ENCODE results near the gene SORL1.
A peak's percentile ranks its signal among the peaks of the same experiment; 100 is the strongest.

SORL1 gene

GRCh38 chr11:121672630-121673487 is 220.7 kb downstream of the SORL1 start:
- no peaks in the 10 kb centered on the region for H3K9me3 ChIP-seq
- peaks cover 0 to 32% (median 21%) of the 10 kb centered on the region in 4 donors for H3K4me1 ChIP-seq
- H3K27ac ChIP-seq: peak overlapping the region; percentile 72 to 75
- H3K27me3 ChIP-seq: no peaks in the 10 kb centered on the region
- intact Hi-C loops (cut with DNase I; ENCODE audit: low total_unique reads): loop anchor here (5.0 kb wide), 1 partner anchor 534 kb away; no protein-coding TSS in a partner anchor
- H3K36me3 ChIP-seq: no peaks in the 10 kb centered on the region
- TF ChIP-seq, protein P1, sequence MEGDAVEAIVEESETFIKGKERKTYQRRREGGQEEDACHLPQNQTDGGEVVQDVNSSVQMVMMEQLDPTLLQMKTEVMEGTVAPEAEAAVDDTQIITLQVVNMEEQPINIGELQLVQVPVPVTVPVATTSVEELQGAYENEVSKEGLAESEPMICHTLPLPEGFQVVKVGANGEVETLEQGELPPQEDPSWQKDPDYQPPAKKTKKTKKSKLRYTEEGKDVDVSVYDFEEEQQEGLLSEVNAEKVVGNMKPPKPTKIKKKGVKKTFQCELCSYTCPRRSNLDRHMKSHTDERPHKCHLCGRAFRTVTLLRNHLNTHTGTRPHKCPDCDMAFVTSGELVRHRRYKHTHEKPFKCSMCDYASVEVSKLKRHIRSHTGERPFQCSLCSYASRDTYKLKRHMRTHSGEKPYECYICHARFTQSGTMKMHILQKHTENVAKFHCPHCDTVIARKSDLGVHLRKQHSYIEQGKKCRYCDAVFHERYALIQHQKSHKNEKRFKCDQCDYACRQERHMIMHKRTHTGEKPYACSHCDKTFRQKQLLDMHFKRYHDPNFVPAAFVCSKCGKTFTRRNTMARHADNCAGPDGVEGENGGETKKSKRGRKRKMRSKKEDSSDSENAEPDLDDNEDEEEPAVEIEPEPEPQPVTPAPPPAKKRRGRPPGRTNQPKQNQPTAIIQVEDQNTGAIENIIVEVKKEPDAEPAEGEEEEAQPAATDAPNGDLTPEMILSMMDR (IDR thresholded peaks at IDR 0.05): no peak
- DNase-seq: peak; percentile 49 to 88
- H3K4me3 ChIP-seq: peak overlapping the region in 1 of 2 donors; percentile 10

- H3K9me3 ChIP-seq: no peaks in the 10 kb centered on the region
- H3K27me3 ChIP-seq: no peaks in the 10 kb centered on the region
- H3K4me3 ChIP-seq: no peak overlapping the region
- no peak overlapping the region for H3K27ac ChIP-seq
- H3K36me3 ChIP-seq: no peaks in the 10 kb centered on the region
- TF ChIP-seq, protein P1 (IDR thresholded peaks at IDR 0.05): no peak
- DNase-seq: no peak
- peaks cover 0 to 10% (median 4%) of the 10 kb centered on the region in 4 donors for H3K4me1 ChIP-seq
- intact Hi-C loops (cut with DNase I; ENCODE audit: low total_unique reads): no loop called here
Measured at GRCh38 chr11:121681550-121682268, 229.6 kb downstream of the SORL1 start.
